ENCODE results near the gene MAP1S. TPM values are rescaled to one million over a fixed set of nuclear protein-coding genes. Genes with fewer than 3 reads are reported as not detected.
A peak's percentile ranks its signal among the peaks of the same experiment; 100 is the strongest.

The MAP1S gene
- total RNA-seq, 1 experiment from 2014 or later: 51.4 TPM

- Mint-ChIP-seq H3K36me3 (ENCODE audit: insufficient read depth, unreplicated experiment) (peaks cover 13% of the 10 kb centered on the region), H3K9me3 (ENCODE audit: unreplicated experiment) (no peaks in the 10 kb centered on the region), H3K27ac (ENCODE audit: unreplicated experiment) (peak overlapping the region; percentile 54), H3K4me3 (ENCODE audit: unreplicated experiment) (peak overlapping the region; percentile 84), H3K27me3 (ENCODE audit: insufficient read depth, unreplicated experiment) (no peaks in the 10 kb centered on the region), H3K4me1 (ENCODE audit: low read depth, unreplicated experiment) (peaks cover 12% of the 10 kb centered on the region)
- peaks cover 11% of the 10 kb centered on the region for H3K4me1 ChIP-seq
- no peak for TF ChIP-seq CTCF (IDR thresholded peaks at IDR 0.05; ENCODE audit: insufficient read depth in 1 of 2, low read depth in 1 of 2, low read length in 1 of 2, severe bottlenecking in 1 of 2, unreplicated experiment in 1 of 2)
- H3K4me3 ChIP-seq (ENCODE audit: low read depth, low read length): peak overlapping the region; percentile 90
- no peaks in the 10 kb centered on the region for H3K36me3 ChIP-seq (ENCODE audit: control insufficient read depth, insufficient read depth, low read length)
- CTCF ChIA-PET: interaction anchor here (1.3 kb wide), 1 partner anchor 47 kb away, joined by 7 read pairs; no protein-coding TSS in a partner anchor
- intact Hi-C loops (cut with micrococcal nuclease; ENCODE audit: unreplicated experiment): no loop called here
- no peaks in the 10 kb centered on the region for H3K27me3 ChIP-seq (replicated peaks; ENCODE audit: control insufficient read depth, insufficient read depth, low read length)
- BruUV-seq (replicated peaks): no TSS peak
- DNase-seq: no peak
- POLR2A ChIA-PET: interaction anchor here (0.6 to 0.7 kb wide), 5 partner anchors 24 to 223 kb away, joined by 3 to 5 read pairs (median 4); no protein-coding TSS in a partner anchor
- H3K9me3 ChIP-seq: no peaks in the 10 kb centered on the region
These were observed 585 bp downstream of the MAP1S start for GRCh38 chr19:17719730-17720400.

GRCh38 chr19:17720440-17720839 lies 1.2 kb downstream of the MAP1S start:
- no peak for DNase-seq
- CTCF ChIA-PET: no interaction called here
- intact Hi-C loops (cut with micrococcal nuclease; ENCODE audit: unreplicated experiment): no loop called here
- H3K36me3 Mint-ChIP-seq (ENCODE audit: insufficient read depth, unreplicated experiment): peaks cover 13% of the 10 kb centered on the region
- no peaks in the 10 kb centered on the region for H3K27me3 Mint-ChIP-seq (ENCODE audit: insufficient read depth, unreplicated experiment)
- no TSS peak for BruUV-seq (replicated peaks)
- H3K9me3 Mint-ChIP-seq (ENCODE audit: unreplicated experiment): no peaks in the 10 kb centered on the region
- H3K9me3 ChIP-seq: no peaks in the 10 kb centered on the region
- no peaks in the 10 kb centered on the region for H3K36me3 ChIP-seq (ENCODE audit: control insufficient read depth, insufficient read depth, low read length)
- H3K4me1 Mint-ChIP-seq (ENCODE audit: low read depth, unreplicated experiment): peaks cover 12% of the 10 kb centered on the region
- H3K4me3 Mint-ChIP-seq (ENCODE audit: unreplicated experiment): peak overlapping the region; percentile 84
- peak overlapping the region; percentile 54 for H3K27ac Mint-ChIP-seq (ENCODE audit: unreplicated experiment)
- no peak for TF ChIP-seq CTCF (IDR thresholded peaks at IDR 0.05; ENCODE audit: insufficient read depth in 1 of 2, low read depth in 1 of 2, low read length in 1 of 2, severe bottlenecking in 1 of 2, unreplicated experiment in 1 of 2)
- peaks cover 11% of the 10 kb centered on the region for H3K4me1 ChIP-seq
- H3K4me3 ChIP-seq (ENCODE audit: low read depth, low read length): peak overlapping the region; percentile 90
- no peaks in the 10 kb centered on the region for H3K27me3 ChIP-seq (replicated peaks; ENCODE audit: control insufficient read depth, insufficient read depth, low read length)
- POLR2A ChIA-PET: interaction anchor here (0.7 kb wide), 2 partner anchors 24 to 112 kb away, joined by 3 to 4 read pairs; no protein-coding TSS in a partner anchor

GRCh38 chr19:17721111-17721628 lies 1.9 kb downstream of the MAP1S start:
- TF ChIP-seq CTCF (IDR thresholded peaks at IDR 0.05; ENCODE audit: insufficient read depth in 1 of 2, low read depth in 1 of 2, low read length in 1 of 2, severe bottlenecking in 1 of 2, unreplicated experiment in 1 of 2): no peak
- Mint-ChIP-seq H3K27ac (ENCODE audit: unreplicated experiment) (no peak overlapping the region), H3K36me3 (ENCODE audit: insufficient read depth, unreplicated experiment) (peaks cover 13% of the 10 kb centered on the region), H3K4me1 (ENCODE audit: low read depth, unreplicated experiment) (peaks cover 12% of the 10 kb centered on the region), H3K27me3 (ENCODE audit: insufficient read depth, unreplicated experiment) (no peaks in the 10 kb centered on the region), H3K4me3 (ENCODE audit: unreplicated experiment) (no peak overlapping the region), H3K9me3 (ENCODE audit: unreplicated experiment) (no peaks in the 10 kb centered on the region)
- Histone ChIP-seq H3K36me3 (ENCODE audit: control insufficient read depth, insufficient read depth, low read length) (no peaks in the 10 kb centered on the region; the same call in 1 of the 2 replicates), H3K27me3 (replicated peaks; ENCODE audit: control insufficient read depth, insufficient read depth, low read length) (no peaks in the 10 kb centered on the region), H3K4me3 (ENCODE audit: low read depth, low read length) (no peak overlapping the region), H3K4me1 (peaks cover 11% of the 10 kb centered on the region), H3K9me3 (no peaks in the 10 kb centered on the region)
- intact Hi-C loops (cut with micrococcal nuclease; ENCODE audit: unreplicated experiment): no loop called here
- CTCF ChIA-PET: no interaction called here
- POLR2A ChIA-PET: no interaction called here
- BruUV-seq (replicated peaks): TSS peak; percentile 39
- DNase-seq: no peak

All from Caco-2 (cell line).